HCT116 (cell line): ENCODE results near the gene AMPD1. TPM values are rescaled to one million over a fixed set of nuclear protein-coding genes. Genes with fewer than 3 reads are reported as not detected.

Source experiments
- ATAC-seq: fragments of 200-7000 bp; cut with Tn5 transposase; 2 replicates; pipeline ENCODE4 v1.9.1; 2020; ENCODE audit warnings: mild to moderate bottlenecking, moderate library complexity
- BruUV-seq: library from RNA; stranded (reverse); fragments of 400-500 nt; replicated peaks from 2 replicates; lab custom pipeline; 2021; lab: Mats Ljungman, UMichigan
- CTCF ChIA-PET: fragments of 300-600 bp; sonication (Branson Sonifier 250); formaldehyde crosslinking; loops from one replicate; lab custom pipeline; 2021; ENCODE audit warnings: antibody characterized with exemption; lab: Charles Lee
- POLR2A ChIA-PET: fragments of 300-600, 350-600 bp; sonication (Branson Sonifier 250); formaldehyde crosslinking; loops from one replicate; lab custom pipeline; 2021; ENCODE audit warnings: antibody characterized with exemption; lab: Charles Lee
- RAD21 ChIA-PET, 2 experiments: fragments of 300-600 bp; sonication (Branson Sonifier 250); formaldehyde crosslinking; loops; one replicate each; lab custom pipeline; 2023; ENCODE audit warnings: low total read pairs in 2 of 2; ENCODE audit not compliant: uncharacterized antibody in 2 of 2, unreplicated experiment in 2 of 2, low non-redundant PET in 1 of 2; lab: Charles Lee
- DNase-seq: peaks from one replicate; pipeline ENCODE4 v3.0.0-alpha.2; 2010; ENCODE audit warnings: low read depth, low spot score
- H2AFZ ChIP-seq: fragments of 200-600 bp; shearing (Covaris generic), sonication (generic); 2 replicates; pipeline ENCODE4 v1.6.1; 2017; ENCODE audit warnings: low read depth, mixed run types, mixed read lengths, antibody characterized with exemption, low read length; ENCODE audit not compliant: poor library complexity, severe bottlenecking
- H3K27ac ChIP-seq: 2 replicates; pipeline ENCODE4 v1.5.1; 2012; ENCODE audit warnings: low read depth, low read length
- H3K27me3 ChIP-seq: fragments of 200-600 bp; sonication (generic); 2 replicates; pipeline ENCODE4 v1.6.1; 2016; ENCODE audit warnings: mixed run types, low read length, mixed read lengths; ENCODE audit not compliant: insufficient read depth
- H3K36me3 ChIP-seq, 2 experiments: fragments of 200-500 bp in 1 of 2; fragments of 200-600 bp in 1 of 2; sonication (Bioruptor generic) in 1 of 2; sonication (generic) in 1 of 2; 2 replicates each; pipeline versions ENCODE4 v1.5.1 to v1.6.1; 2014 to 2016; ENCODE audit warnings: low read length in 2 of 2, inconsistent platforms in 1 of 2, mixed read lengths in 1 of 2, mixed run types in 1 of 2; ENCODE audit not compliant: insufficient read depth in 2 of 2, control insufficient read depth in 1 of 2
- H3K4me1 ChIP-seq, 2 experiments: fragments of 200-600 bp in 1 of 2; sonication (generic) in 1 of 2; 2 replicates each; pipeline versions ENCODE4 v1.5.1 to v1.6.1; 2012 to 2017; ENCODE audit warnings: low read length in 2 of 2, inconsistent platforms in 1 of 2, mild to moderate bottlenecking in 1 of 2, mixed read lengths in 1 of 2, mixed run types in 1 of 2, moderate library complexity in 1 of 2; ENCODE audit not compliant: insufficient read depth in 2 of 2, control insufficient read depth in 1 of 2
- H3K4me2 ChIP-seq: fragments of 200-600 bp; sonication (generic); 2 replicates; pipeline ENCODE4 v1.6.1; 2017; ENCODE audit warnings: mixed run types, low read length, mixed read lengths
- H3K4me3 ChIP-seq, 2 experiments: fragments of 200-600 bp in 1 of 2; sonication (generic) in 1 of 2; replicated peaks in 1 of 2; 2 replicates each; pipeline ENCODE4 v1.5.1; 2011 to 2016; ENCODE audit warnings: low read length in 2 of 2, control low read depth in 1 of 2, low read depth in 1 of 2, mild to moderate bottlenecking in 1 of 2, mixed read lengths in 1 of 2, mixed run types in 1 of 2
- H3K79me2 ChIP-seq: fragments of 200-600 bp; sonication (generic); 2 replicates; pipeline ENCODE4 v1.6.1; 2017; ENCODE audit warnings: mild to moderate bottlenecking, mixed run types, low read length, moderate library complexity, mixed read lengths; ENCODE audit not compliant: insufficient read depth
- H3K9ac ChIP-seq: fragments of 200-600 bp; sonication (generic); 2 replicates; pipeline ENCODE4 v1.6.1; 2016; ENCODE audit warnings: low read length, mixed read lengths
- H3K9me2 ChIP-seq: fragments of 200-600 bp; sonication (generic), shearing (Covaris generic); 2 replicates; pipeline ENCODE4 v1.6.1; 2017; ENCODE audit warnings: mixed run types, mild to moderate bottlenecking, moderate library complexity; ENCODE audit not compliant: insufficient read depth
- H3K9me3 ChIP-seq, 2 experiments: fragments of 200-500 bp in 1 of 2; fragments of 200-600 bp in 1 of 2; sonication (Bioruptor generic) in 1 of 2; sonication (generic) in 1 of 2; 2 replicates each; pipeline ENCODE4 v1.6.1; 2014 to 2017; ENCODE audit warnings: low read length in 2 of 2, mixed read lengths in 2 of 2, inconsistent platforms in 1 of 2, low read depth in 1 of 2, mild to moderate bottlenecking in 1 of 2, mixed run types in 1 of 2, moderate library complexity in 1 of 2; ENCODE audit not compliant: control insufficient read depth in 1 of 2, insufficient read depth in 1 of 2
- H4K20me1 ChIP-seq: fragments of 200-600 bp; sonication (generic), shearing (Covaris generic); 2 replicates; pipeline ENCODE4 v1.6.1; 2017; ENCODE audit warnings: mixed run types, mild to moderate bottlenecking, moderate library complexity; ENCODE audit not compliant: insufficient read depth
- ATF3 ChIP-seq: IDR thresholded peaks from 2 replicates; pipeline ENCODE4 v1.6.1; 2012
- CBX3 ChIP-seq: IDR thresholded peaks from 2 replicates; pipeline ENCODE4 v1.6.1; 2012; ENCODE audit warnings: low read depth
- CEBPB ChIP-seq: IDR thresholded peaks from 2 replicates; pipeline ENCODE4 v1.6.1; 2012; ENCODE audit warnings: low read depth
- EZH2phosphoT487 ChIP-seq: fragments of 200-600 bp; IDR thresholded peaks from 2 replicates; pipeline ENCODE4 v1.6.1; 2018; ENCODE audit warnings: antibody characterized with exemption, borderline replicate concordance
- MAX ChIP-seq: IDR thresholded peaks from 2 replicates; pipeline ENCODE4 v1.6.1; 2012
- POLR2A ChIP-seq: IDR thresholded peaks from 2 replicates; pipeline ENCODE4 v1.7.0; 2011; ENCODE audit warnings: borderline replicate concordance; ENCODE audit not compliant: insufficient read depth, insufficient read length; ENCODE audit errors: extremely low read depth
- POLR2AphosphoS5 ChIP-seq: IDR thresholded peaks from 2 replicates; pipeline ENCODE4 v1.6.1; 2011; ENCODE audit warnings: mild to moderate bottlenecking, low read depth, low read length, moderate library complexity
- REST ChIP-seq: IDR thresholded peaks from 2 replicates; pipeline ENCODE4 v1.6.1; 2012; ENCODE audit warnings: low read depth
- SRF ChIP-seq: IDR thresholded peaks from 2 replicates; pipeline ENCODE4 v1.6.1; 2012; ENCODE audit warnings: low read depth
- TCF7L2 ChIP-seq: IDR thresholded peaks from 2 replicates; pipeline ENCODE4 v1.7.0; 2011; ENCODE audit warnings: borderline replicate concordance, inconsistent platforms; ENCODE audit not compliant: insufficient read depth, insufficient read length; ENCODE audit errors: extremely low read depth
- YY1 ChIP-seq: IDR thresholded peaks from 2 replicates; pipeline ENCODE4 v1.6.1; 2011; ENCODE audit warnings: low read length, low read depth, moderate library complexity, mild to moderate bottlenecking; ENCODE audit not compliant: insufficient replicate concordance; ENCODE audit errors: extremely low read depth
- ZBTB33 ChIP-seq: IDR thresholded peaks from 2 replicates; pipeline ENCODE4 v1.6.1; 2011; ENCODE audit warnings: mild to moderate bottlenecking, low read length, moderate library complexity; ENCODE audit not compliant: insufficient replicate concordance; ENCODE audit errors: extremely low read depth
- ZNF274 ChIP-seq: fragments of 200-500 bp; sonication (Bioruptor generic); IDR thresholded peaks from 2 replicates; pipeline ENCODE4 v1.6.1; 2014; ENCODE audit warnings: mild to moderate bottlenecking, low read depth, low read length, inconsistent platforms
- intact Hi-C: fragments of 100-400 bp; cut with micrococcal nuclease; formaldehyde crosslinking; loops from 2 replicates; pipeline ENCODE4 v1.10.0; 2022
- total RNA-seq: library from RNA; stranded (reverse); gene quantifications from one replicate; pipeline ENCODE4 v1.2.1, GENCODE V29; 2021; ENCODE audit not compliant: unreplicated experiment

Gene AMPD1
- total RNA-seq, 1 experiment from 2014 or later = not detected

GRCh38 chr1:114685851-114686250 lies 9.5 kb downstream of the AMPD1 start (continued):
- TF ChIP-seq ZNF274 = no peak
- no peak for TF ChIP-seq POLR2A

GRCh38 chr1:114677691-114678090 lies 17.7 kb downstream of the AMPD1 start:
- POLR2A ChIA-PET = interaction anchor here (1.0 kb wide), 1 partner anchor 9 kb away, joined by 3 read pairs; no protein-coding TSS in a partner anchor
- H3K4me3 ChIP-seq = no peak overlapping the region
- H3K4me1 ChIP-seq = no peaks in the 10 kb centered on the region
- no peak overlapping the region for H3K4me2 ChIP-seq
- H3K79me2 ChIP-seq = no peaks in the 10 kb centered on the region
- H3K36me3 ChIP-seq = no peaks in the 10 kb centered on the region
- H2AFZ ChIP-seq = no peak overlapping the region
- no peaks in the 10 kb centered on the region for H3K9me2 ChIP-seq
- H3K27ac ChIP-seq = no peak overlapping the region
- TF ChIP-seq ZBTB33 (no peak), REST (no peak), POLR2A (no peak), CEBPB (no peak), CBX3 (no peak), YY1 (no peak), POLR2AphosphoS5 (no peak), SRF (no peak), ATF3 (no peak), TCF7L2 (no peak), MAX (no peak), EZH2phosphoT487 (no peak)
- TF ChIP-seq, all 23 proteins: peak for 0
- H3K9me3 ChIP-seq = no peaks in the 10 kb centered on the region
- H3K9ac ChIP-seq = no peak overlapping the region
- peaks cover 9% of the 10 kb centered on the region; the same call in 1 of the 2 replicates for H3K27me3 ChIP-seq
- intact Hi-C loops = loop anchor here (10.0 kb wide), 1 partner anchor 277 kb away; no protein-coding TSS in a partner anchor
- no peak for DNase-seq
- no TSS peak for BruUV-seq
- ATAC-seq = no peak
- H4K20me1 ChIP-seq = no peaks in the 10 kb centered on the region
- CTCF ChIA-PET = no interaction called here
- RAD21 ChIA-PET = no interaction called here
